IMR-90 (cell line): ENCODE results near the gene PLXNA4. TPM values are rescaled to one million over a fixed set of nuclear protein-coding genes. Genes with fewer than 3 reads are reported as not detected.

Experiments used
- ATAC-seq: fragments of 200-7000 bp; cut with Tn5 transposase; 2 replicates; pipeline ENCODE4 v1.9.1; 2020; ENCODE audit warnings: low read depth, mild to moderate bottlenecking, moderate library complexity
- BruUV-seq: library from RNA; stranded (reverse); fragments of 400-500 nt; replicated peaks from 2 replicates; lab custom pipeline; 2021; lab: Mats Ljungman, UMichigan
- CTCF ChIA-PET: fragments of 300-600 bp; formaldehyde crosslinking; extraction: SDS; loops from one replicate; lab custom pipeline; 2021; ENCODE audit warnings: antibody characterized with exemption; lab: Yijun Ruan, JAX
- POLR2A ChIA-PET: fragments of 300-600 bp; sonication (Branson Sonifier 250); formaldehyde crosslinking; loops from one replicate; lab custom pipeline; 2022; ENCODE audit warnings: antibody characterized with exemption; ENCODE audit not compliant: unreplicated experiment; lab: Charles Lee
- DNase-seq: peaks from one replicate; pipeline ENCODE4 v3.0.0; 2013
- H2AFZ ChIP-seq: replicated peaks from 2 replicates; pipeline ENCODE3; 2013; ENCODE audit warnings: low read length, mild to moderate bottlenecking; ENCODE audit not compliant: poor library complexity
- H2AK5ac ChIP-seq: 2 replicates; pipeline ENCODE4 v1.6.1; 2013; ENCODE audit warnings: low read depth, low read length, inconsistent platforms
- H2AK9ac ChIP-seq: replicated peaks from 2 replicates; pipeline ENCODE3; 2013; ENCODE audit warnings: mild to moderate bottlenecking, low read depth, low read length, moderate library complexity; ENCODE audit not compliant: poor library complexity
- H2BK120ac ChIP-seq: 2 replicates; pipeline ENCODE4 v1.6.1; 2013; ENCODE audit warnings: low read depth, low read length, inconsistent platforms
- H2BK15ac ChIP-seq: 3 replicates; pipeline ENCODE4 v1.6.1; 2013; ENCODE audit warnings: low read depth, low read length, inconsistent platforms
- H2BK20ac ChIP-seq: 2 replicates; pipeline ENCODE4 v1.6.1; 2013; ENCODE audit warnings: low read depth, mild to moderate bottlenecking, inconsistent platforms, low read length, moderate library complexity
- H2BK5ac ChIP-seq: 2 replicates; pipeline ENCODE4 v1.6.1; 2013; ENCODE audit warnings: mild to moderate bottlenecking, low read depth, low read length, inconsistent platforms; ENCODE audit not compliant: poor library complexity, severe bottlenecking
- H3K14ac ChIP-seq: replicated peaks from 2 replicates; pipeline ENCODE4 v1.6.1; 2013; ENCODE audit warnings: low read depth, low read length, inconsistent platforms
- H3K18ac ChIP-seq: 2 replicates; pipeline ENCODE4 v1.6.1; 2013; ENCODE audit warnings: low read depth, low read length, control low read depth
- H3K23ac ChIP-seq: 2 replicates; pipeline ENCODE4 v1.6.1; 2013; ENCODE audit warnings: low read depth, low read length, inconsistent platforms
- H3K27ac ChIP-seq: 2 replicates; pipeline ENCODE4 v1.5.1; 2013; ENCODE audit warnings: mild to moderate bottlenecking, control low read depth, low read length; ENCODE audit not compliant: insufficient read depth
- H3K27me3 ChIP-seq: 2 replicates; pipeline ENCODE4 v1.6.1; 2013; ENCODE audit warnings: low read length; ENCODE audit not compliant: control insufficient read depth, insufficient read depth
- H3K36me3 ChIP-seq: 2 replicates; pipeline ENCODE4 v1.6.1; 2013; ENCODE audit warnings: low read length, mixed read lengths; ENCODE audit not compliant: control insufficient read depth, insufficient read depth
- H3K4ac ChIP-seq: 2 replicates; pipeline ENCODE4 v1.6.1; 2013; ENCODE audit warnings: low read depth, low read length, inconsistent platforms
- H3K4me1 ChIP-seq: 2 replicates; pipeline ENCODE4 v1.6.1; 2013; ENCODE audit warnings: low read length, mixed read lengths; ENCODE audit not compliant: control insufficient read depth, insufficient read depth
- H3K4me2 ChIP-seq: 2 replicates; pipeline ENCODE4 v1.6.1; 2013; ENCODE audit warnings: low read depth, mild to moderate bottlenecking, control low read depth, low read length, moderate library complexity
- H3K4me3 ChIP-seq: 2 replicates; pipeline ENCODE4 v1.5.1; 2013; ENCODE audit warnings: low read depth, mild to moderate bottlenecking, control low read depth, low read length, moderate library complexity; ENCODE audit not compliant: insufficient read depth
- H3K56ac ChIP-seq: 2 replicates; pipeline ENCODE4 v1.6.1; 2013; ENCODE audit warnings: low read length, inconsistent platforms; ENCODE audit not compliant: insufficient read depth; ENCODE audit errors: extremely low read depth
- H3K79me1 ChIP-seq, 2 experiments: 2 replicates each; pipeline ENCODE4 v1.6.1; 2013; ENCODE audit warnings: low read length in 2 of 2, inconsistent platforms in 1 of 2, low read depth in 1 of 2
- H3K9ac ChIP-seq: 2 replicates; pipeline ENCODE4 v1.6.1; 2013; ENCODE audit warnings: low read depth, low read length, control low read depth
- H3K9me1 ChIP-seq: 2 replicates; pipeline ENCODE4 v1.6.1; 2013; ENCODE audit warnings: low read length, inconsistent platforms; ENCODE audit not compliant: insufficient read depth
- H3K9me3 ChIP-seq: 2 replicates; pipeline ENCODE4 v1.6.1; 2013; ENCODE audit warnings: low read length; ENCODE audit not compliant: control insufficient read depth, insufficient read depth
- H4K20me1 ChIP-seq: 2 replicates; pipeline ENCODE4 v1.6.1; 2013; ENCODE audit warnings: low read length, inconsistent platforms; ENCODE audit not compliant: insufficient read depth
- H4K5ac ChIP-seq: 2 replicates; pipeline ENCODE4 v1.6.1; 2013; ENCODE audit warnings: mild to moderate bottlenecking, low read depth, low read length, control low read depth
- H4K8ac ChIP-seq, 2 experiments: 2 replicates each; pipeline ENCODE4 v1.6.1; 2013; ENCODE audit warnings: low read depth in 2 of 2, low read length in 2 of 2, control low read depth in 1 of 2, inconsistent platforms in 1 of 2
- H4K91ac ChIP-seq: 2 replicates; pipeline ENCODE4 v1.6.1; 2013; ENCODE audit warnings: low read depth, low read length, inconsistent platforms; ENCODE audit not compliant: insufficient read depth
- BHLHE40 ChIP-seq: fragments of 150-350 bp; IDR thresholded peaks from 2 replicates; pipeline ENCODE4 v1.6.1; 2016; ENCODE audit warnings: mild to moderate bottlenecking, low read depth, low read length
- CHD1 ChIP-seq: IDR thresholded peaks from 2 replicates; pipeline ENCODE4 v1.6.1; 2012; ENCODE audit warnings: low read depth, low read length, improper control_type of control experiment
- CTCF ChIP-seq: conservative IDR thresholded peaks from 2 replicates; pipeline ENCODE4 v1.5.1; 2012; ENCODE audit warnings: mild to moderate bottlenecking, low read depth, low read length, improper control_type of control experiment
- ELK1 ChIP-seq: fragments of 150-350 bp; IDR thresholded peaks from 2 replicates; pipeline ENCODE4 v1.6.1; 2016; ENCODE audit warnings: low read depth, mild to moderate bottlenecking, low read length, moderate library complexity, borderline replicate concordance
- FOS ChIP-seq: fragments of 150-350 bp; IDR thresholded peaks from 2 replicates; pipeline ENCODE4 v1.6.1; 2016; ENCODE audit warnings: low read depth, low read length
- MAFK ChIP-seq: IDR thresholded peaks from 2 replicates; pipeline ENCODE4 v1.6.1; 2012; ENCODE audit warnings: low read depth, low read length, improper control_type of control experiment
- MAZ ChIP-seq: IDR thresholded peaks from 2 replicates; pipeline ENCODE4 v1.6.1; 2012; ENCODE audit warnings: low read depth, mild to moderate bottlenecking, low read length, improper control_type of control experiment, moderate library complexity, borderline replicate concordance
- MXI1 ChIP-seq: IDR thresholded peaks from 2 replicates; pipeline ENCODE4 v1.6.1; 2012; ENCODE audit warnings: low read depth, mild to moderate bottlenecking, low read length, moderate library complexity, borderline replicate concordance
- NFE2L2 ChIP-seq: fragments of 150-350 bp; IDR thresholded peaks from 2 replicates; pipeline ENCODE4 v1.6.1; 2016; ENCODE audit warnings: low read depth, mild to moderate bottlenecking, low read length
- RAD21 ChIP-seq: IDR thresholded peaks from 2 replicates; pipeline ENCODE4 v1.6.1; 2012; ENCODE audit warnings: low read length, improper control_type of control experiment
- SMC3 ChIP-seq: fragments of 150-350 bp; IDR thresholded peaks from 2 replicates; pipeline ENCODE4 v1.6.1; 2016; ENCODE audit warnings: low read depth, mild to moderate bottlenecking, antibody characterized with exemption, low read length, moderate library complexity
- USF2 ChIP-seq: fragments of 150-350 bp; IDR thresholded peaks from 2 replicates; pipeline ENCODE4 v1.6.1; 2017; ENCODE audit warnings: mild to moderate bottlenecking, antibody characterized with exemption, low read length, low read depth
- WGBS, 2 experiments: methylation state at CpG; one replicate each; pipeline versions ENCODE4 v1.1.5 to v1.1.7; 2013; ENCODE audit warnings: missing lambda C conversion rate in 2 of 2; ENCODE audit not compliant: insufficient read length in 1 of 2; ENCODE audit errors: extremely low coverage in 2 of 2; 5-methylcytosine and 5-hydroxymethylcytosine counted together
- dilution Hi-C: fragments of 300-500 bp; cut with HindIII; formaldehyde crosslinking; loops from one replicate; pipeline ENCODE4 v1.14.3; 2018; ENCODE audit warnings: low sequenced_read_pairs; ENCODE audit not compliant: unreplicated experiment
- in situ Hi-C: fragments of 300-500 bp; cut with MboI; formaldehyde crosslinking; loops from 3 replicates; pipeline ENCODE4 v1.14.3; 2019; ENCODE audit warnings: low sequenced_read_pairs, inconsistent platforms, mixed read lengths
- intact Hi-C: fragments of 100-400 bp; cut with micrococcal nuclease; formaldehyde crosslinking; loops from 2 replicates; pipeline ENCODE4 v1.10.0; 2022
- polyA plus RNA-seq, 3 experiments: library from polyadenylated mRNA; depleted of rRNA; stranded (reverse); fragments of >200 nt; gene quantifications; 2 replicates each; pipeline ENCODE4 v1.2.3, GENCODE V29; 2012; ENCODE audit warnings: low replicate concordance in 1 of 3
- total RNA-seq: library from RNA; depleted of rRNA; stranded (reverse); fragments of >200 nt; gene quantifications from 2 replicates; pipeline ENCODE4 v1.2.3, GENCODE V29; 2012

Gene PLXNA4
- total and polyA plus RNA-seq, 2 of the 4 experiments (the other 2 are of a cell fraction), result under 0.01 TPM

GRCh38 chr7:132073920-132074589, 502.2 kb downstream of the PLXNA4 start:
- ChIA-PET POLR2A (no interaction called here), CTCF (no interaction called here)
- Histone ChIP-seq H3K23ac (no peak overlapping the region), H4K91ac (no peak overlapping the region), H3K9me1 (no peaks in the 10 kb centered on the region; the same call in 1 of the 2 replicates), H2AFZ (no peak overlapping the region), H2BK15ac (no peak overlapping the region), H3K27ac (no peak overlapping the region), H2AK9ac (peak overlapping the region; percentile 29), H3K9ac (no peak overlapping the region), H3K56ac (no peak overlapping the region), H3K4me1 (peaks cover 7% of the 10 kb centered on the region), H2BK5ac (no peak overlapping the region), H3K9me3 (no peaks in the 10 kb centered on the region), H2BK20ac (no peak overlapping the region), H3K79me1 (no peaks in the 10 kb centered on the region), H4K20me1 (no peaks in the 10 kb centered on the region), H4K8ac (no peak overlapping the region), H3K4me2 (no peak overlapping the region), H3K4me3 (no peak overlapping the region), H4K5ac (no peak overlapping the region), H3K27me3 (peaks cover 28% of the 10 kb centered on the region), H2BK120ac (no peak overlapping the region), H3K4ac (no peak overlapping the region), H3K18ac (no peak overlapping the region), H3K14ac (no peak overlapping the region), H2AK5ac (0 out of 2 replicates have a peak overlapping the region, but pooled peaks have one; percentile 18), H3K36me3 (no peaks in the 10 kb centered on the region)
- dilution Hi-C loops, result no loop called here
- no TSS peak for BruUV-seq
- no peak for ATAC-seq
- TF ChIP-seq MAZ, result no peak
- no peak for TF ChIP-seq RAD21
- no peak for TF ChIP-seq FOS
- no peak for TF ChIP-seq CTCF
- no peak for TF ChIP-seq SMC3
- no peak for TF ChIP-seq MXI1
- no peak for TF ChIP-seq MAFK
- no peak for TF ChIP-seq USF2
- TF ChIP-seq BHLHE40, result no peak
- TF ChIP-seq CHD1, result no peak
- TF ChIP-seq NFE2L2, result no peak
- TF ChIP-seq ELK1, result no peak
- 93% methylated on average over 7 of the region's 15 CpGs; no CpG with 5 or more reads in 1 of the 2 experiments for WGBS, 2 experiments
- no peak for DNase-seq
- intact Hi-C loops, result no loop called here
- in situ Hi-C loops, result no loop called here
